Measurements from ENCODE around the gene PLVAP. TPM values are rescaled to one million over a fixed set of nuclear protein-coding genes. Genes with fewer than 3 reads are reported as not detected.

The PLVAP gene
- total and polyA plus RNA-seq, 9 of the 15 experiments (the other 6 are each of a cell fraction or from before 2014, with no cell fraction given) = 0.09 to 0.84 (median 0.51) TPM; not detected in 4

DNA sequence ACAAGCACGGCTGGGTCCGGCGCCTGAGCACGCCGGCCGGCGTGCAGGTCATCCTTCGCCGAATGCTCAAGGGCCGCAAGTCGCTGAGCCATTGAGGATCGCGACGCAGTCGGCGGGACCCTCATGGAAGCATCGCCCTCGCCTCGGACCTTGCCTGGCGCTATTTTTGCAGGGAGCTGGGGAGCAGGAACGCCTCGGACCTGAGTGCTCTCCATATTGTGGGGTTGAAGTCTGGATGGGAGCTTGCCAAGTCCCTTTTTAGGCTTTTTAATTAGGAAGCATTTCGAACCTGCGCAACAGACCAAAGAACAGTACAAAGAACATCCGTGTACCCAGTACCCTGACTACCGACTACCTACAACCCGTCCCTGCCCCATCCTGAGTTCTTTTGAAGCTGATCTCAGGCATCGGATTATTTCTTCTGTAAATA, 70.8 kb downstream of the PLVAP start (continued):
- TF ChIP-seq RBBP5 (IDR thresholded peaks at IDR 0.05; ENCODE audit: borderline replicate concordance, insufficient read depth, low read length, poor library complexity, severe bottlenecking) = peak; percentile 74
- TF ChIP-seq, protein P1, sequence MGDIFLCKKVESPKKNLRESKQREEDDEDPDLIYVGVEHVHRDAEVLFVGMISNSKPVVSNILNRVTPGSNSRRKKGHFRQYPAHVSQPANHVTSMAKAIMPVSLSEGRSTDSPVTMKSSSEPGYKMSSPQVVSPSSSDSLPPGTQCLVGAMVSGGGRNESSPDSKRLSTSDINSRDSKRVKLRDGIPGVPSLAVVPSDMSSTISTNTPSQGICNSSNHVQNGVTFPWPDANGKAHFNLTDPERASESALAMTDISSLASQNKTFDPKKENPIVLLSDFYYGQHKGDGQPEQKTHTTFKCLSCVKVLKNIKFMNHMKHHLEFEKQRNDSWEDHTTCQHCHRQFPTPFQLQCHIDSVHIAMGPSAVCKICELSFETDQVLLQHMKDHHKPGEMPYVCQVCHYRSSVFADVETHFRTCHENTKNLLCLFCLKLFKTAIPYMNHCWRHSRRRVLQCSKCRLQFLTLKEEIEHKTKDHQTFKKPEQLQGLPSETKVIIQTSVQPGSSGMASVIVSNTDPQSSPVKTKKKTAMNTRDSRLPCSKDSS (IDR thresholded peaks at IDR 0.05; ENCODE audit: low read depth, partially characterized antibody) = no peak
- TF ChIP-seq ZFX (CRISPR knock-in tag; IDR thresholded peaks at IDR 0.05) = peak; percentile 64
- TF ChIP-seq ETV5 (CRISPR knock-in tag; IDR thresholded peaks at IDR 0.05; ENCODE audit: low read depth) = 0 out of 2 replicates have a peak, but pooled peaks have one; percentile 4
- TF ChIP-seq E2F6 (IDR thresholded peaks at IDR 0.05; ENCODE audit: borderline replicate concordance in 1 of 2, extremely low read depth in 1 of 2, insufficient read depth in 1 of 2, insufficient read length in 1 of 2, low read depth in 1 of 2, low read length in 1 of 2, poor library complexity in 1 of 2, severe bottlenecking in 1 of 2) = peak; percentile 58 to 76
- TF ChIP-seq NUFIP1 (IDR thresholded peaks at IDR 0.05; ENCODE audit: partially characterized antibody) = peak; percentile 3
- TF ChIP-seq ERF (CRISPR knock-in tag; IDR thresholded peaks at IDR 0.05) = 0 out of 2 replicates have a peak, but pooled peaks have one; percentile 2
- TF ChIP-seq KAT7 (CRISPR knock-in tag; IDR thresholded peaks at IDR 0.05; ENCODE audit: borderline replicate concordance) = 0 out of 2 replicates have a peak, but pooled peaks have one; percentile 13
- TF ChIP-seq WHSC1 (IDR thresholded peaks at IDR 0.05; ENCODE audit: low read length) = no peak
- peak; percentile 49 for TF ChIP-seq HNRNPLL (IDR thresholded peaks at IDR 0.05; ENCODE audit: low read depth, low read length, poor library complexity, severe bottlenecking)
- TF ChIP-seq POLR2A (conservative IDR thresholded peaks at IDR 0.05) = 0 out of 2 replicates have a peak, but pooled peaks have one; percentile 5
- TF ChIP-seq TFE3 (CRISPR knock-in tag; IDR thresholded peaks at IDR 0.05) = 0 out of 2 replicates have a peak, but pooled peaks have one; percentile 0

Data from K562 (cell line).